ENCODE measurements around the gene SLC7A14. TPM values are rescaled to one million over a fixed set of nuclear protein-coding genes. Genes with fewer than 3 reads are reported as not detected.
A peak's percentile ranks its signal among the peaks of the same experiment; 100 is the strongest.

SLC7A14 gene
- total and polyA plus RNA-seq, 10 of the 15 experiments (the other 5 are each of a cell fraction or from before 2014, with no cell fraction given), result not detected

DNA sequence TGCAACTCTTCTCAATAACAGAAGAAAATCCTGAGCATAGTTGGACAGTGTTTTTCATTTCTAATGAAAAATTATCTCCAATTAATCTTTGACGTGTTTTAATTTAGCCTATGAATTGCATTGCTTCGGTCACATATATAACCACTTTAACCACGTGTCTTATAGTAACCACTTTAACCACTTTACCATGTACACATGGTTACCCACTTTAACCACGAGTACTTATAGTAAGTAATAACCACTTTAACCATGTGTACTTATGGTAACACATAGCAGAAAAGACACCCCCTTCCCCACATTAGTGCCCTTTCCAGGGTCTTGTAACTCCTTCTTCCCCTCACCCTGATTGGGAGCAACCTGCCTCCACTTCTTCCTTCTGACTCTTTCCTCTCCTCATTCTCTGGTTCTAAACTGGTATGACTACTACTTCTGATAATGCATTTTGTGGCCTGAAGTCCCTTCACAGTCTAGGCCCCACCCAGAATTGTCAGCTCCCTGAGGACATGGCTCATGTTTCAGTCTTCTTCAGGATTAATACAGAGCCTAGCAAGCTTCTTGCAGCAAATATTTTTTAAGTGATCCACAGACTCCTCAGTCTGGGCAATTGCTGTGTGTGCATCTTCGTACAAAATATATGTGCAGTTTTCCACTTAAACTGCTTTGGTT lies 25.0 kb downstream of the SLC7A14 start:
- 18% methylated on average over 5 of the region's 5 CpGs for WGBS (ENCODE audit: insufficient coverage, insufficient replicate concordance, low lambda C conversion rate, missing lambda C conversion rate)
- intact Hi-C loops (cut with micrococcal nuclease; ENCODE audit: unreplicated experiment), result no loop called here
- FAIRE-seq, result no peak

GRCh38 chr3:170560296-170560695 lies 25.6 kb downstream of the SLC7A14 start:
- Histone ChIP-seq H3K9me3 (replicated peaks; ENCODE audit: control insufficient read depth, insufficient read depth, low read length) (no peaks in the 10 kb centered on the region; the same call in 2 of the 3 replicates), H2AFZ (ENCODE audit: control insufficient read depth, low read depth, low read length) (no peak overlapping the region), H3K4me3 (no peak overlapping the region), H3K27me3 (replicated peaks in 1 of 2; ENCODE audit: control insufficient read depth in 2 of 2, insufficient read depth in 2 of 2, low read length in 1 of 2) (peaks cover 0 to 2% of the 10 kb centered on the region in 2 experiments; a peak in 1 of 4 replicates), H3K9ac (ENCODE audit: control insufficient read depth, insufficient read depth, low read length) (no peak overlapping the region), H4K20me1 (ENCODE audit: control insufficient read depth, insufficient read depth) (no peaks in the 10 kb centered on the region), H3K79me2 (ENCODE audit: control insufficient read depth, insufficient read depth, low read length) (no peaks in the 10 kb centered on the region), H3K4me1 (ENCODE audit: control insufficient read depth, insufficient read depth, low read length) (peaks cover 9% of the 10 kb centered on the region), H3K36me3 (ENCODE audit: control insufficient read depth in 2 of 2, insufficient read depth in 2 of 2, low read length in 1 of 2) (no peaks in the 10 kb centered on the region), H3K4me2 (ENCODE audit: control insufficient read depth, insufficient read depth) (no peak overlapping the region), H3K27ac (ENCODE audit: control insufficient read depth, insufficient read depth) (no peak overlapping the region)
- DNase-seq (ENCODE audit: low read depth, low spot score) (no peak), FAIRE-seq (no peak), ATAC-seq (no peak)
- intact Hi-C loops (cut with micrococcal nuclease; ENCODE audit: unreplicated experiment) (no loop called here), in situ Hi-C loops (cut with MboI) (no loop called here)
- BruUV-seq (replicated peaks), result no TSS peak
- TF ChIP-seq, protein P1, sequence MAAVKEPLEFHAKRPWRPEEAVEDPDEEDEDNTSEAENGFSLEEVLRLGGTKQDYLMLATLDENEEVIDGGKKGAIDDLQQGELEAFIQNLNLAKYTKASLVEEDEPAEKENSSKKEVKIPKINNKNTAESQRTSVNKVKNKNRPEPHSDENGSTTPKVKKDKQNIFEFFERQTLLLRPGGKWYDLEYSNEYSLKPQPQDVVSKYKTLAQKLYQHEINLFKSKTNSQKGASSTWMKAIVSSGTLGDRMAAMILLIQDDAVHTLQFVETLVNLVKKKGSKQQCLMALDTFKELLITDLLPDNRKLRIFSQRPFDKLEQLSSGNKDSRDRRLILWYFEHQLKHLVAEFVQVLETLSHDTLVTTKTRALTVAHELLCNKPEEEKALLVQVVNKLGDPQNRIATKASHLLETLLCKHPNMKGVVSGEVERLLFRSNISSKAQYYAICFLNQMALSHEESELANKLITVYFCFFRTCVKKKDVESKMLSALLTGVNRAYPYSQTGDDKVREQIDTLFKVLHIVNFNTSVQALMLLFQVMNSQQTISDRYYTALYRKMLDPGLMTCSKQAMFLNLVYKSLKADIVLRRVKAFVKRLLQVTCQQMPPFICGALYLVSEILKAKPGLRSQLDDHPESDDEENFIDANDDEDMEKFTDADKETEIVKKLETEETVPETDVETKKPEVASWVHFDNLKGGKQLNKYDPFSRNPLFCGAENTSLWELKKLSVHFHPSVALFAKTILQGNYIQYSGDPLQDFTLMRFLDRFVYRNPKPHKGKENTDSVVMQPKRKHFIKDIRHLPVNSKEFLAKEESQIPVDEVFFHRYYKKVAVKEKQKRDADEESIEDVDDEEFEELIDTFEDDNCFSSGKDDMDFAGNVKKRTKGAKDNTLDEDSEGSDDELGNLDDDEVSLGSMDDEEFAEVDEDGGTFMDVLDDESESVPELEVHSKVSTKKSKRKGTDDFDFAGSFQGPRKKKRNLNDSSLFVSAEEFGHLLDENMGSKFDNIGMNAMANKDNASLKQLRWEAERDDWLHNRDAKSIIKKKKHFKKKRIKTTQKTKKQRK (IDR thresholded peaks at IDR 0.05; ENCODE audit: low read depth, low read length), result no peak
- TF ChIP-seq, protein P2, sequence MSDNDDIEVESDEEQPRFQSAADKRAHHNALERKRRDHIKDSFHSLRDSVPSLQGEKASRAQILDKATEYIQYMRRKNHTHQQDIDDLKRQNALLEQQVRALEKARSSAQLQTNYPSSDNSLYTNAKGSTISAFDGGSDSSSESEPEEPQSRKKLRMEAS (IDR thresholded peaks at IDR 0.05; ENCODE audit: low read depth, low read length), result no peak
- TF ChIP-seq LARP7 (IDR thresholded peaks at IDR 0.05) (no peak), BRCA1 (IDR thresholded peaks at IDR 0.05; ENCODE audit: low read depth, low read length) (no peak)
- ChIA-PET SMC1A (ENCODE audit: uncharacterized antibody, unreplicated experiment) (no interaction called here), CTCF (interaction anchor here (0.9 kb wide), 1 partner anchor 12 kb away, joined by 3 read pairs; no protein-coding TSS in a partner anchor), POLR2A (no interaction called here), RAD21 (ENCODE audit: unreplicated experiment) (no interaction called here)
- WGBS (ENCODE audit: insufficient coverage, insufficient replicate concordance, low lambda C conversion rate, missing lambda C conversion rate), result 47% methylated on average over 4 of the region's 4 CpGs

More for the DNA sequence above, 25.0 kb downstream of the SLC7A14 start:
- SMC1A ChIA-PET (ENCODE audit: uncharacterized antibody, unreplicated experiment), result no interaction called here
- CTCF ChIA-PET, result no interaction called here
- BruUV-seq (replicated peaks), result no TSS peak
- TF ChIP-seq RUNX3 (IDR thresholded peaks at IDR 0.05; ENCODE audit: low read length), result peak; percentile 70
- no peak for TF ChIP-seq KAT2A (conservative IDR thresholded peaks at IDR 0.05; ENCODE audit: control insufficient read depth, low read depth, low read length)
- TF ChIP-seq RFX5 (IDR thresholded peaks at IDR 0.05; ENCODE audit: low read depth, low read length), result no peak
- TF ChIP-seq ZNF207 (IDR thresholded peaks at IDR 0.05; ENCODE audit: borderline replicate concordance), result no peak
- TF ChIP-seq MTA2 (IDR thresholded peaks at IDR 0.05; ENCODE audit: low read depth), result no peak
- no peak for TF ChIP-seq CBFB (IDR thresholded peaks at IDR 0.05; ENCODE audit: low read depth)
- TF ChIP-seq, protein P3, sequence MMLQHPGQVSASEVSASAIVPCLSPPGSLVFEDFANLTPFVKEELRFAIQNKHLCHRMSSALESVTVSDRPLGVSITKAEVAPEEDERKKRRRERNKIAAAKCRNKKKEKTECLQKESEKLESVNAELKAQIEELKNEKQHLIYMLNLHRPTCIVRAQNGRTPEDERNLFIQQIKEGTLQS (IDR thresholded peaks at IDR 0.05; ENCODE audit: borderline replicate concordance, extremely low read depth, low read depth, low read length), result no peak
- ATAC-seq (no peak), DNase-seq (ENCODE audit: low read depth, low spot score) (no peak)
- Histone ChIP-seq H3K4me1 (ENCODE audit: control insufficient read depth, insufficient read depth, low read length) (peaks cover 9% of the 10 kb centered on the region), H3K4me2 (ENCODE audit: control insufficient read depth, insufficient read depth) (no peak overlapping the region), H2AFZ (ENCODE audit: control insufficient read depth, low read depth, low read length) (no peak overlapping the region), H3K79me2 (ENCODE audit: control insufficient read depth, insufficient read depth, low read length) (no peaks in the 10 kb centered on the region), H3K27me3 (replicated peaks in 1 of 2; ENCODE audit: control insufficient read depth in 2 of 2, insufficient read depth in 2 of 2, low read length in 1 of 2) (peaks cover 0 to 2% of the 10 kb centered on the region in 2 experiments; a peak in 1 of 4 replicates), H3K4me3 (no peak overlapping the region), H3K9me3 (replicated peaks; ENCODE audit: control insufficient read depth, insufficient read depth, low read length) (no peaks in the 10 kb centered on the region; the same call in 2 of the 3 replicates), H4K20me1 (ENCODE audit: control insufficient read depth, insufficient read depth) (no peaks in the 10 kb centered on the region), H3K36me3 (ENCODE audit: control insufficient read depth in 2 of 2, insufficient read depth in 2 of 2, low read length in 1 of 2) (no peaks in the 10 kb centered on the region; a peak in 1 of 4 replicates), H3K27ac (ENCODE audit: control insufficient read depth, insufficient read depth) (no peak overlapping the region), H3K9ac (ENCODE audit: control insufficient read depth, insufficient read depth, low read length) (no peak overlapping the region)
- POLR2A ChIA-PET, result no interaction called here
- RAD21 ChIA-PET (ENCODE audit: unreplicated experiment), result no interaction called here
- in situ Hi-C loops (cut with MboI), result no loop called here
